Kasumi-1 (cell line): Measurements from ENCODE around the gene FASTK.
"Not testable (repeated sequence)": the region's sequence is repeated elsewhere in the genome, so short reads cannot be mapped to it uniquely, and the experiment has no call there.

ENCODE experiments used
- DNase-seq, 2 experiments: peaks; one replicate each; lab custom pipeline; 2025; lab: John Stamatoyannopoulos, UW

Gene FASTK

GRCh38 chr7:151027728-151028130, 52.9 kb downstream of the FASTK start:
- DNase-seq, result not testable (repeated sequence)

GRCh38 chr7:151026771-151027727, 53.6 kb downstream of the FASTK start:
- not testable (repeated sequence) for DNase-seq
